Measurements from ENCODE around the gene PIK3CG. TPM values are rescaled to one million over a fixed set of nuclear protein-coding genes. Genes with fewer than 3 reads are reported as not detected.

The PIK3CG gene
- total RNA-seq, 1 experiment from 2014 or later: 0.05 TPM

- TF ChIP-seq ZNF274 (IDR thresholded peaks at IDR 0.05; ENCODE audit: low read depth, low read length) (no peak), TCF7L2 (IDR thresholded peaks at IDR 0.05; ENCODE audit: borderline replicate concordance, extremely low read depth, insufficient read depth, insufficient read length) (no peak), ZBTB33 (IDR thresholded peaks at IDR 0.05; ENCODE audit: extremely low read depth, insufficient replicate concordance, low read length) (no peak), CEBPB (IDR thresholded peaks at IDR 0.05; ENCODE audit: low read depth) (no peak), CBX3 (IDR thresholded peaks at IDR 0.05; ENCODE audit: low read depth) (no peak), YY1 (IDR thresholded peaks at IDR 0.05; ENCODE audit: extremely low read depth, insufficient replicate concordance, low read depth, low read length) (no peak), POLR2A (IDR thresholded peaks at IDR 0.05; ENCODE audit: borderline replicate concordance, extremely low read depth, insufficient read depth, insufficient read length) (no peak)
These were observed 28.5 kb downstream of the PIK3CG start (continued) for GRCh38 chr7:106893591-106893990.

- Histone ChIP-seq H3K36me3 (ENCODE audit: control insufficient read depth in 1 of 2, insufficient read depth in 2 of 2, low read length in 2 of 2) (no peaks in the 10 kb centered on the region), H3K4me1 (ENCODE audit: control insufficient read depth in 1 of 2, insufficient read depth in 2 of 2, low read length in 2 of 2) (no peaks in the 10 kb centered on the region), H3K4me3 (replicated peaks in 1 of 2; ENCODE audit: low read depth in 1 of 2, low read length in 2 of 2) (no peak overlapping the region), H3K9ac (ENCODE audit: low read length) (no peak overlapping the region), H4K20me1 (ENCODE audit: insufficient read depth) (no peaks in the 10 kb centered on the region), H3K79me2 (ENCODE audit: insufficient read depth, low read length) (no peaks in the 10 kb centered on the region), H3K4me2 (ENCODE audit: low read length) (no peak overlapping the region), H3K27ac (ENCODE audit: low read depth, low read length) (no peak overlapping the region), H3K27me3 (ENCODE audit: insufficient read depth, low read length) (no peaks in the 10 kb centered on the region), H3K9me2 (ENCODE audit: insufficient read depth) (no peaks in the 10 kb centered on the region), H3K9me3 (ENCODE audit: control insufficient read depth in 1 of 2, insufficient read depth in 1 of 2, low read depth in 1 of 2, low read length in 2 of 2) (no peaks in the 10 kb centered on the region), H2AFZ (ENCODE audit: low read depth, low read length, poor library complexity, severe bottlenecking) (no peak overlapping the region)
- POLR2A ChIA-PET: no interaction called here
- no TSS peak for BruUV-seq (replicated peaks)
- RAD21 ChIA-PET (ENCODE audit: low non-redundant PET in 1 of 2, low total read pairs in 2 of 2, uncharacterized antibody in 2 of 2, unreplicated experiment in 2 of 2): no interaction called here
- intact Hi-C loops (cut with micrococcal nuclease): no loop called here
- CTCF ChIA-PET: no interaction called here
- no peak for TF ChIP-seq ELF1 (IDR thresholded peaks at IDR 0.05; ENCODE audit: borderline replicate concordance, low read depth)
- no peak for TF ChIP-seq POLR2AphosphoS5 (IDR thresholded peaks at IDR 0.05; ENCODE audit: low read depth, low read length)
- TF ChIP-seq REST (IDR thresholded peaks at IDR 0.05; ENCODE audit: low read depth): no peak
- TF ChIP-seq TCF7L2 (IDR thresholded peaks at IDR 0.05; ENCODE audit: borderline replicate concordance, extremely low read depth, insufficient read depth, insufficient read length): no peak
- DNase-seq (ENCODE audit: low read depth, low spot score) (no peak), ATAC-seq (no peak)
These were observed 30.3 kb downstream of the PIK3CG start for GRCh38 chr7:106895246-106895864.

Measured in HCT116 (cell line).